H1 (cell line): Measurements from ENCODE around the gene CCT3. TPM values are rescaled to one million over a fixed set of nuclear protein-coding genes. Genes with fewer than 3 reads are reported as not detected.

Experiments
- CTCF ChIA-PET: fragments of 300-600 bp; sonication (Branson Sonifier 250); formaldehyde crosslinking; loops from one replicate; lab custom pipeline; 2021; ENCODE audit not compliant: partially characterized antibody; lab: Charles Lee
- POLR2A ChIA-PET: fragments of 300-600 bp; sonication (Branson Sonifier 250); formaldehyde crosslinking; loops from one replicate; lab custom pipeline; 2021; ENCODE audit warnings: inconsistent platforms; ENCODE audit not compliant: partially characterized antibody; lab: Charles Lee
- DNase-seq, 2 experiments: peaks; one replicate each; pipeline versions ENCODE4 v3.0.0 to v3.0.0-alpha.2; 2010 to 2022; ENCODE audit warnings: low spot score in 2 of 2, low read depth in 1 of 2, mixed read lengths in 1 of 2
- FAIRE-seq: peaks from 2 replicates; lab custom pipeline; 2011; peaks lifted over from hg19 to GRCh38; lab: Jason Lieb, UNC
- H2AFZ ChIP-seq: 2 replicates; pipeline ENCODE4 v1.8.1; 2012; ENCODE audit warnings: low read length, inconsistent platforms
- H2AK5ac ChIP-seq: 2 replicates; pipeline ENCODE4 v1.6.1; 2013; ENCODE audit warnings: low read depth, low read length
- H2BK120ac ChIP-seq: replicated peaks from 2 replicates; pipeline ENCODE3; 2013; ENCODE audit warnings: low read depth, low read length, inconsistent platforms
- H2BK12ac ChIP-seq: 2 replicates; pipeline ENCODE4 v1.6.1; 2013; ENCODE audit warnings: low read depth, low read length
- H2BK15ac ChIP-seq: 2 replicates; pipeline ENCODE4 v1.6.1; 2013; ENCODE audit warnings: low read length
- H2BK20ac ChIP-seq: 2 replicates; pipeline ENCODE4 v1.6.1; 2013; ENCODE audit warnings: low read length
- H2BK5ac ChIP-seq: 2 replicates; pipeline ENCODE4 v1.6.1; 2013; ENCODE audit warnings: low read depth, low read length
- H3K14ac ChIP-seq: 2 replicates; pipeline ENCODE4 v1.6.1; 2013; ENCODE audit warnings: inconsistent platforms; ENCODE audit not compliant: insufficient read length
- H3K18ac ChIP-seq: 2 replicates; pipeline ENCODE4 v1.6.1; 2013; ENCODE audit warnings: low read length; ENCODE audit errors: extremely low read depth
- H3K23ac ChIP-seq: 2 replicates; pipeline ENCODE4 v1.6.1; 2013; ENCODE audit warnings: inconsistent platforms; ENCODE audit not compliant: insufficient read length
- H3K23me2 ChIP-seq: 2 replicates; pipeline ENCODE4 v1.6.1; 2013; ENCODE audit warnings: low read depth, low read length
- H3K27ac ChIP-seq: 2 replicates; pipeline ENCODE4 v1.6.1; 2011; ENCODE audit warnings: low read depth, low read length, inconsistent platforms
- H3K27me3 ChIP-seq, 4 experiments: replicated peaks in 1 of 4; 1 replicate in 1 of 4; 2 replicates in 3 of 4; pipeline versions ENCODE4 v1.6.1 to v1.8.1; 2011 to 2013; ENCODE audit warnings: low read length in 3 of 4, mild to moderate bottlenecking in 3 of 4, inconsistent platforms in 2 of 4, mixed read lengths in 2 of 4, moderate library complexity in 1 of 4; ENCODE audit not compliant: control insufficient read depth in 3 of 4, insufficient read depth in 3 of 4; ENCODE audit errors: extremely low read depth in 1 of 4
- H3K36me3 ChIP-seq, 4 experiments: 2 replicates each; pipeline versions ENCODE4 v1.6.1 to v1.8.1; 2011 to 2013; ENCODE audit warnings: mild to moderate bottlenecking in 4 of 4, low read length in 3 of 4, moderate library complexity in 2 of 4, control low read depth in 1 of 4, inconsistent platforms in 1 of 4; ENCODE audit not compliant: insufficient read depth in 4 of 4, control insufficient read depth in 2 of 4
- H3K4ac ChIP-seq: replicated peaks from 2 replicates; pipeline ENCODE3; 2013; ENCODE audit warnings: low read length, low read depth, mixed read lengths, inconsistent platforms; ENCODE audit not compliant: insufficient read length
- H3K4me1 ChIP-seq, 4 experiments: replicated peaks in 1 of 4; 1 replicate in 1 of 4; 2 replicates in 3 of 4; pipeline versions ENCODE4 v1.6.1 to v1.8.1; 2011 to 2013; ENCODE audit warnings: low read length in 3 of 4, inconsistent platforms in 2 of 4, mixed read lengths in 1 of 4; ENCODE audit not compliant: insufficient read depth in 4 of 4, control insufficient read depth in 3 of 4
- H3K4me2 ChIP-seq, 2 experiments: 2 replicates each; pipeline versions ENCODE4 v1.6.1 to v1.8.1; 2011 to 2013; ENCODE audit warnings: low read depth in 2 of 2, low read length in 2 of 2, control low read depth in 1 of 2, inconsistent platforms in 1 of 2, mild to moderate bottlenecking in 1 of 2; ENCODE audit not compliant: insufficient read depth in 1 of 2
- H3K4me3 ChIP-seq, 4 experiments: fragments of 200-600, 300-600 bp in 1 of 4; sonication (generic), shearing (Covaris generic), sonication (Bioruptor Twin) in 1 of 4; 2 replicates each; pipeline versions ENCODE4 v1.5.1 to v1.8.1; 2011 to 2016; ENCODE audit warnings: low read length in 4 of 4, low read depth in 3 of 4, control low read depth in 2 of 4, inconsistent platforms in 2 of 4, mild to moderate bottlenecking in 2 of 4, mixed read lengths in 1 of 4, moderate library complexity in 1 of 4; ENCODE audit not compliant: insufficient read depth in 2 of 4; ENCODE audit errors: extremely low read depth in 1 of 4
- H3K56ac ChIP-seq: replicated peaks from 2 replicates; pipeline ENCODE3; 2013; ENCODE audit warnings: low read depth, mild to moderate bottlenecking, mixed read lengths, low read length, inconsistent platforms; ENCODE audit not compliant: insufficient read length
- H3K79me1 ChIP-seq: 2 replicates; pipeline ENCODE4 v1.6.1; 2013; ENCODE audit warnings: low read depth, low read length, control low read depth
- H3K79me2 ChIP-seq, 2 experiments: 2 replicates each; pipeline versions ENCODE4 v1.6.1 to v1.8.1; 2012 to 2013; ENCODE audit warnings: low read length in 2 of 2, mild to moderate bottlenecking in 2 of 2, inconsistent platforms in 1 of 2; ENCODE audit not compliant: insufficient read depth in 2 of 2, control insufficient read depth in 1 of 2
- H3K9ac ChIP-seq, 4 experiments: replicated peaks in 1 of 4; 1 replicate in 1 of 4; 2 replicates in 3 of 4; pipeline versions ENCODE4 v1.6.1 to v1.8.1; 2011 to 2013; ENCODE audit warnings: low read depth in 3 of 4, low read length in 3 of 4, control low read depth in 2 of 4, mild to moderate bottlenecking in 2 of 4, moderate library complexity in 2 of 4, inconsistent platforms in 1 of 4; ENCODE audit errors: extremely low read depth in 1 of 4
- H3K9me3 ChIP-seq, 2 experiments: 2 replicates each; pipeline versions ENCODE4 v1.6.1 to v1.8.1; 2012 to 2013; ENCODE audit warnings: mild to moderate bottlenecking in 2 of 2, moderate library complexity in 2 of 2, control low read depth in 1 of 2, inconsistent platforms in 1 of 2, low read depth in 1 of 2, low read length in 1 of 2, mixed read lengths in 1 of 2; ENCODE audit not compliant: insufficient read depth in 2 of 2
- H4K20me1 ChIP-seq, 2 experiments: replicated peaks in 1 of 2; 2 replicates each; pipeline versions ENCODE3 to v1.8.1; 2011 to 2013; ENCODE audit warnings: inconsistent platforms in 2 of 2, low read length in 2 of 2, mild to moderate bottlenecking in 1 of 2; ENCODE audit not compliant: insufficient read depth in 2 of 2, control insufficient read depth in 1 of 2
- H4K5ac ChIP-seq: 2 replicates; pipeline ENCODE4 v1.6.1; 2013; ENCODE audit warnings: low read length, low read depth, mixed read lengths, inconsistent platforms; ENCODE audit not compliant: insufficient read length
- H4K8ac ChIP-seq: 2 replicates; pipeline ENCODE4 v1.8.0; 2013; ENCODE audit warnings: mild to moderate bottlenecking, moderate library complexity, low read length, inconsistent platforms; ENCODE audit not compliant: insufficient read depth; ENCODE audit errors: extremely low read depth
- H4K91ac ChIP-seq: replicated peaks from 2 replicates; pipeline ENCODE3; 2013; ENCODE audit warnings: low read length, mixed read lengths, inconsistent platforms; ENCODE audit not compliant: insufficient read length
- CEBPB ChIP-seq: IDR thresholded peaks from 2 replicates; pipeline ENCODE4 v1.6.1; 2012; ENCODE audit warnings: low read depth, low read length
- POLR2AphosphoS5 ChIP-seq: IDR thresholded peaks from 2 replicates; pipeline ENCODE4 v1.6.1; 2011; ENCODE audit warnings: low read depth, low read length
- TCF12 ChIP-seq: IDR thresholded peaks from 2 replicates; pipeline ENCODE4 v1.6.1; 2011; ENCODE audit warnings: low read depth, mild to moderate bottlenecking, low read length
- WGBS, 2 experiments: shearing (Covaris generic) in 1 of 2; methylation state at CpG; one replicate each; pipeline versions ENCODE4 v1.1.6 to v1.1.7; 2013 to 2015; ENCODE audit warnings: low lambda C conversion rate in 2 of 2, mixed read lengths in 2 of 2, inconsistent platforms in 1 of 2, low coverage in 1 of 2, missing lambda C conversion rate in 1 of 2; ENCODE audit not compliant: insufficient replicate concordance in 2 of 2, insufficient coverage in 1 of 2, insufficient read length in 1 of 2; ENCODE audit errors: extremely low coverage in 1 of 2, missing lambda C conversion rate in 1 of 2; 5-methylcytosine and 5-hydroxymethylcytosine counted together
- polyA plus RNA-seq, 7 experiments: library from polyadenylated mRNA; depleted of rRNA in 3 of 7; stranded (reverse) in 5 of 7; unstranded in 2 of 7; fragments of >200 nt in 5 of 7; fragments of 200-250 nt in 2 of 7; gene quantifications; 1 replicate in 5 of 7; 2 replicates in 1 of 7; 4 replicates in 1 of 7; pipeline versions ENCODE4 v1.2.1 to v1.2.3, GENCODE V29; 2011 to 2013; ENCODE audit warnings: missing spikeins in 2 of 7, mixed read lengths in 2 of 7
- total RNA-seq: library from RNA; stranded (reverse); fragmentation: NEBNext Ultra II Directional; extraction: Animal tissue kit (Norgen Biotek cat#: 25700); gene quantifications from 2 replicates; pipeline ENCODE4 v1.2.1, GENCODE V29; 2021
- TF ChIP-seq, protein P1 (sequence below): IDR thresholded peaks from 2 replicates; pipeline ENCODE4 v1.6.1; 2011; ENCODE audit warnings: low read length, improper control_type of control experiment

Gene CCT3
- total and polyA plus RNA-seq, 2 of the 8 experiments (the other 6 are each of a cell fraction or from before 2014, with no cell fraction given) = 431 to 480 TPM

DNA sequence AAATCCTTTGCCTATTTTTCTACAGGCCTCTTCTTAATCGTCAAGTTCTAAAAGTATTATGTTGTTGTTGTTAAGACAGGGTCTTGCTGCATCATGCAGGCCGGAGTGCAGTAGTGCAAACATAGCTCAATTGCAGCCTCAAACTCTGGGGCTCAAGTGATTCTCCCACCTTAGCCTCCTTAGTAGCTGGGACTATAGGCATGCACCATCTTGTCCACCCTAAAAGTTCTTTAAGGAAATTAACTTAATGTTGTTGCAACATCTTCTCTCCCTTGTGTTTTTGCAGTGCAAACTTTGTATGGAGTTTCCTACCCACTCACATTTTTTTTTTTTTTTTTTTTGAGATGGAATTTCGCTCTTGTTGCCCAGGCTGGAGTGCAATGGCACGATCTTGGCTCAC, 34.9 kb downstream of the CCT3 start:
- Histone ChIP-seq H4K20me1 (no peaks in the 10 kb centered on the region), H2BK15ac (no peak overlapping the region), H3K23me2 (no peaks in the 10 kb centered on the region), H4K8ac (no peak overlapping the region), H3K4me1 (no peaks in the 10 kb centered on the region; a peak in 1 of 7 replicates), H3K27me3 (no peaks in the 10 kb centered on the region), H3K9ac (no peak overlapping the region), H2BK5ac (no peak overlapping the region; the same call in 1 of the 2 replicates), H3K18ac (no peak overlapping the region), H3K27ac (no peak overlapping the region), H3K79me2 (no peaks in the 10 kb centered on the region), H2AK5ac (no peak overlapping the region), H3K9me3 (no peaks in the 10 kb centered on the region), H2BK120ac (no peak overlapping the region), H3K56ac (no peak overlapping the region), H2BK12ac (no peak overlapping the region), H2BK20ac (no peak overlapping the region), H2AFZ (no peak overlapping the region), H4K5ac (no peak overlapping the region), H3K79me1 (no peaks in the 10 kb centered on the region), H3K14ac (no peak overlapping the region), H3K4me3 (no peak overlapping the region), H3K36me3 (peaks cover 4 to 25% (median 18%) of the 10 kb centered on the region in 4 experiments), H3K4me2 (no peak overlapping the region), H3K4ac (no peak overlapping the region), H4K91ac (no peak overlapping the region), H3K23ac (no peak overlapping the region)
- WGBS, 2 experiments = 91% methylated on average over 3 of the region's 4 CpGs; no CpG with 5 or more reads in 1 of the 2 experiments
- TF ChIP-seq CEBPB = no peak
- TF ChIP-seq, protein P1, sequence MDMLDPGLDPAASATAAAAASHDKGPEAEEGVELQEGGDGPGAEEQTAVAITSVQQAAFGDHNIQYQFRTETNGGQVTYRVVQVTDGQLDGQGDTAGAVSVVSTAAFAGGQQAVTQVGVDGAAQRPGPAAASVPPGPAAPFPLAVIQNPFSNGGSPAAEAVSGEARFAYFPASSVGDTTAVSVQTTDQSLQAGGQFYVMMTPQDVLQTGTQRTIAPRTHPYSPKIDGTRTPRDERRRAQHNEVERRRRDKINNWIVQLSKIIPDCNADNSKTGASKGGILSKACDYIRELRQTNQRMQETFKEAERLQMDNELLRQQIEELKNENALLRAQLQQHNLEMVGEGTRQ = no peak
- TF ChIP-seq POLR2AphosphoS5 = 0 out of 2 replicates have a peak, but pooled peaks have one; percentile 18
- TF ChIP-seq TCF12 = no peak
- ChIA-PET POLR2A (interaction anchor here (0.8 to 16.5 kb wide), 13 partner anchors 8 to 57 kb away, joined by 3 to 221 read pairs (median 4); partner anchors contain the start of genes CCT3, GLMP, SMG5 and TMEM79), CTCF (interaction anchor here (1.0 to 1.8 kb wide), 2 partner anchors 16 to 56 kb away, joined by 3 to 5 read pairs; no protein-coding TSS in a partner anchor)
- FAIRE-seq (no peak), DNase-seq (no peak)
